ENCODE data around the gene RBL2. TPM values are rescaled to one million over a fixed set of nuclear protein-coding genes. Genes with fewer than 3 reads are reported as not detected.

RBL2 gene
- total RNA-seq, 1 donor from 2014 or later: 38.0 TPM

GRCh38 chr16:53476867-53477266 is 42.6 kb downstream of the RBL2 start:
- no peak overlapping the region for H3K27ac Mint-ChIP-seq (ENCODE audit: unreplicated experiment)
- no peak overlapping the region for H3K4me3 Mint-ChIP-seq (ENCODE audit: unreplicated experiment)
- no peaks in the 10 kb centered on the region for H3K4me1 Mint-ChIP-seq (ENCODE audit: unreplicated experiment)
- H3K27me3 Mint-ChIP-seq (ENCODE audit: unreplicated experiment): no peaks in the 10 kb centered on the region
- no peak for TF ChIP-seq CTCF (IDR thresholded peaks at IDR 0.05; ENCODE audit: unreplicated experiment)
- no peak for DNase-seq (ENCODE audit: low spot score)
- peaks cover 14% of the 10 kb centered on the region for H3K36me3 Mint-ChIP-seq (ENCODE audit: low read depth, unreplicated experiment)
- H3K9me3 Mint-ChIP-seq (ENCODE audit: unreplicated experiment): no peaks in the 10 kb centered on the region

- TF ChIP-seq CTCF (IDR thresholded peaks at IDR 0.05; ENCODE audit: unreplicated experiment): no peak
- Mint-ChIP-seq H3K36me3 (ENCODE audit: low read depth, unreplicated experiment) (peaks cover 23% of the 10 kb centered on the region), H3K9me3 (ENCODE audit: unreplicated experiment) (no peaks in the 10 kb centered on the region), H3K27ac (ENCODE audit: unreplicated experiment) (no peak overlapping the region), H3K27me3 (ENCODE audit: unreplicated experiment) (no peaks in the 10 kb centered on the region), H3K4me3 (ENCODE audit: unreplicated experiment) (no peak overlapping the region), H3K4me1 (ENCODE audit: unreplicated experiment) (no peaks in the 10 kb centered on the region)
- DNase-seq (ENCODE audit: low spot score): no peak
These were observed 44.7 kb downstream of the RBL2 start for GRCh38 chr16:53478965-53479364.

GRCh38 chr16:53480394-53480793 is 46.1 kb downstream of the RBL2 start:
- DNase-seq (ENCODE audit: low spot score): no peak
- Mint-ChIP-seq H3K27ac (ENCODE audit: unreplicated experiment) (no peak overlapping the region), H3K27me3 (ENCODE audit: unreplicated experiment) (no peaks in the 10 kb centered on the region), H3K4me1 (ENCODE audit: unreplicated experiment) (no peaks in the 10 kb centered on the region), H3K36me3 (ENCODE audit: low read depth, unreplicated experiment) (peaks cover 35% of the 10 kb centered on the region), H3K4me3 (ENCODE audit: unreplicated experiment) (no peak overlapping the region), H3K9me3 (ENCODE audit: unreplicated experiment) (no peaks in the 10 kb centered on the region)
- no peak for TF ChIP-seq CTCF (IDR thresholded peaks at IDR 0.05; ENCODE audit: unreplicated experiment)

GRCh38 chr16:53482123-53482522 is 47.9 kb downstream of the RBL2 start:
- H3K4me3 Mint-ChIP-seq (ENCODE audit: unreplicated experiment): no peak overlapping the region
- H3K4me1 Mint-ChIP-seq (ENCODE audit: unreplicated experiment): no peaks in the 10 kb centered on the region
- DNase-seq (ENCODE audit: low spot score): no peak
- H3K27me3 Mint-ChIP-seq (ENCODE audit: unreplicated experiment): no peaks in the 10 kb centered on the region
- no peak overlapping the region for H3K27ac Mint-ChIP-seq (ENCODE audit: unreplicated experiment)
- peaks cover 52% of the 10 kb centered on the region for H3K36me3 Mint-ChIP-seq (ENCODE audit: low read depth, unreplicated experiment)
- H3K9me3 Mint-ChIP-seq (ENCODE audit: unreplicated experiment): no peaks in the 10 kb centered on the region
- TF ChIP-seq CTCF (IDR thresholded peaks at IDR 0.05; ENCODE audit: unreplicated experiment): no peak

- Mint-ChIP-seq H3K9me3 (ENCODE audit: unreplicated experiment) (no peaks in the 10 kb centered on the region), H3K4me1 (ENCODE audit: unreplicated experiment) (no peaks in the 10 kb centered on the region), H3K36me3 (ENCODE audit: low read depth, unreplicated experiment) (peaks cover 56% of the 10 kb centered on the region), H3K27ac (ENCODE audit: unreplicated experiment) (no peak overlapping the region), H3K27me3 (ENCODE audit: unreplicated experiment) (no peaks in the 10 kb centered on the region), H3K4me3 (ENCODE audit: unreplicated experiment) (peak overlapping the region; percentile 26)
- TF ChIP-seq CTCF (IDR thresholded peaks at IDR 0.05; ENCODE audit: unreplicated experiment): no peak
- no peak for DNase-seq (ENCODE audit: low spot score)
These were observed 50.3 kb downstream of the RBL2 start for GRCh38 chr16:53484542-53484941.

All from endothelial cell (in vitro differentiated cells).